ENCODE measurements around the gene RNPC3.

- TF ChIP-seq POLR2A (IDR thresholded peaks at IDR 0.05) (no peak), CTCF (IDR thresholded peaks at IDR 0.05) (no peak)
Measured at GRCh38 chr1:103546496-103546895, 21.0 kb downstream of the RNPC3 start.

Data from heart left ventricle (tissue), 13 donors.